ENCODE measurements around the gene CLDN19.

GRCh38 chr1:42692461-42692860 is 47.6 kb downstream of the CLDN19 start:
- no peak for TF ChIP-seq CTCF (IDR thresholded peaks at IDR 0.05)
- no peak for TF ChIP-seq NPAS2 (CRISPR knock-in tag; IDR thresholded peaks at IDR 0.05; ENCODE audit: borderline replicate concordance)
- TF ChIP-seq EP300 (IDR thresholded peaks at IDR 0.05) = no peak
- no peak for TF ChIP-seq MAFK (IDR thresholded peaks at IDR 0.05; ENCODE audit: partially characterized antibody)

Measured in A549 (cell line).